Keratinocyte (primary cell): ENCODE data around the gene THBS1. TPM values are rescaled to one million over a fixed set of nuclear protein-coding genes. Genes with fewer than 3 reads are reported as not detected.

ENCODE experiments used
- DNase-seq: peaks from one replicate; pipeline ENCODE4 v3.0.0-alpha.2; 2011; ENCODE audit warnings: low read depth, missing footprints, low spot score
- FAIRE-seq: peaks from 2 replicates; lab custom pipeline; 2011; peaks lifted over from hg19 to GRCh38; lab: Jason Lieb, UNC
- H2AFZ ChIP-seq: 2 replicates; pipeline ENCODE4 v1.6.0; 2012; ENCODE audit warnings: low read length, control low read depth, inconsistent platforms; ENCODE audit not compliant: control insufficient read depth
- H3K27ac ChIP-seq: 2 replicates; pipeline ENCODE4 v1.5.1; 2011; ENCODE audit warnings: low read length; ENCODE audit not compliant: control insufficient read depth, insufficient read depth
- H3K27me3 ChIP-seq: 3 replicates; pipeline ENCODE4 v1.6.0; 2011; ENCODE audit warnings: low read length; ENCODE audit not compliant: control insufficient read depth, insufficient read depth; ENCODE audit errors: extremely low read depth
- H3K36me3 ChIP-seq, 2 experiments: 2 replicates in 1 of 2; 3 replicates in 1 of 2; pipeline ENCODE4 v1.5.1; 2011; ENCODE audit warnings: low read length in 2 of 2, mild to moderate bottlenecking in 1 of 2; ENCODE audit not compliant: control insufficient read depth in 2 of 2, insufficient read depth in 2 of 2; ENCODE audit errors: extremely low read depth in 1 of 2
- H3K4me1 ChIP-seq: 3 replicates; pipeline ENCODE4 v1.5.1; 2011; ENCODE audit warnings: low read length; ENCODE audit not compliant: control insufficient read depth, insufficient read depth; ENCODE audit errors: extremely low read depth
- H3K4me2 ChIP-seq: 3 replicates; pipeline ENCODE4 v1.6.0; 2011; ENCODE audit warnings: low read depth, low read length; ENCODE audit not compliant: control insufficient read depth, insufficient read depth; ENCODE audit errors: extremely low read depth
- H3K4me3 ChIP-seq, 3 experiments: fragments of 200-600 bp in 1 of 3; sonication (generic) in 1 of 3; 2 replicates in 2 of 3; 3 replicates in 1 of 3; pipeline ENCODE4 v1.5.1; 2011 to 2016; ENCODE audit warnings: low read length in 3 of 3, mild to moderate bottlenecking in 3 of 3, control low read depth in 2 of 3, inconsistent platforms in 1 of 3, low read depth in 1 of 3, mixed read lengths in 1 of 3, mixed run types in 1 of 3, moderate library complexity in 1 of 3; ENCODE audit not compliant: control insufficient read depth in 2 of 3, insufficient read depth in 2 of 3; ENCODE audit errors: extremely low read depth in 1 of 3
- H3K79me2 ChIP-seq: 2 replicates; pipeline ENCODE4 v1.6.0; 2012; ENCODE audit warnings: low read length; ENCODE audit not compliant: control insufficient read depth, insufficient read depth
- H3K9ac ChIP-seq: 3 replicates; pipeline ENCODE4 v1.6.0; 2011; ENCODE audit warnings: low read length; ENCODE audit not compliant: control insufficient read depth, insufficient read depth; ENCODE audit errors: extremely low read depth
- H3K9me1 ChIP-seq: 3 replicates; pipeline ENCODE4 v1.6.0; 2011; ENCODE audit warnings: low read length; ENCODE audit not compliant: control insufficient read depth, insufficient read depth; ENCODE audit errors: extremely low read depth
- H3K9me3 ChIP-seq: 2 replicates; pipeline ENCODE4 v1.5.1; 2012; ENCODE audit warnings: low read depth, low read length; ENCODE audit not compliant: control insufficient read depth
- H4K20me1 ChIP-seq: 3 replicates; pipeline ENCODE4 v1.6.0; 2011; ENCODE audit warnings: low read length; ENCODE audit not compliant: control insufficient read depth, insufficient read depth; ENCODE audit errors: extremely low read depth
- CTCF ChIP-seq, 3 experiments: IDR thresholded peaks in 1 of 3; conservative IDR thresholded peaks in 1 of 3; optimal IDR thresholded peaks in 1 of 3; 2 replicates in 2 of 3; 3 replicates in 1 of 3; pipeline versions ENCODE3 to v1.5.1; 2011; ENCODE audit warnings: low read length in 3 of 3, mild to moderate bottlenecking in 3 of 3, moderate library complexity in 2 of 3, control low read depth in 1 of 3, inconsistent platforms in 1 of 3; ENCODE audit not compliant: insufficient read depth in 2 of 3; ENCODE audit errors: extremely low read depth in 1 of 3
- EZH2 ChIP-seq: IDR thresholded peaks from one replicate; pipeline ENCODE4 v1.6.1; 2012; ENCODE audit warnings: inconsistent platforms, mild to moderate bottlenecking, low read length, moderate library complexity
- dilution Hi-C: fragments of 300-500 bp; cut with MboI; formaldehyde crosslinking; loops from one replicate; pipeline ENCODE4 v1.7.0; 2020; ENCODE audit warnings: low sequenced_read_pairs; ENCODE audit not compliant: extremely low pct_ligation_motif_present
- polyA plus RNA-seq, 5 experiments: library from polyadenylated mRNA; depleted of rRNA in 3 of 5; stranded (reverse) in 3 of 5; stranded (forward) in 1 of 5; unstranded in 1 of 5; fragments of >200 nt; gene quantifications; 1 replicate in 1 of 5; 2 replicates in 3 of 5; 3 replicates in 1 of 5; pipeline versions ENCODE4 v1.2.1 to v1.2.3, GENCODE V29; 2011 to 2012; ENCODE audit warnings: missing spikeins in 2 of 5, low read depth in 1 of 5, low replicate concordance in 1 of 5

THBS1 gene
- polyA plus RNA-seq, 1 donor (not counting 4 experiments of a cell fraction or from before 2014, with no cell fraction given): 789 TPM

GRCh38 chr15:39598186-39598850, 17.4 kb downstream of the THBS1 start:
- TF ChIP-seq CTCF (optimal IDR thresholded peaks at IDR 0.05 in 1 of 3, IDR thresholded peaks at IDR 0.05 in 1 of 3, conservative IDR thresholded peaks at IDR 0.05 in 1 of 3; ENCODE audit: extremely low read depth in 1 of 3, insufficient read depth in 2 of 3, low read length in 3 of 3) (no peak), EZH2 (no peak)
- no peak overlapping the region for H3K4me2 ChIP-seq
- no peaks in the 10 kb centered on the region for H3K4me1 ChIP-seq
- no peaks in the 10 kb centered on the region for H3K27me3 ChIP-seq
- peaks cover 21% of the 10 kb centered on the region for H4K20me1 ChIP-seq
- H3K27ac ChIP-seq: no peak overlapping the region
- DNase-seq (peak; percentile 26), FAIRE-seq (no peak)
- H3K9me1 ChIP-seq: no peaks in the 10 kb centered on the region
- peaks cover 8 to 19% of the 10 kb centered on the region in 2 experiments for H3K36me3 ChIP-seq
- dilution Hi-C loops: no loop called here
- H3K9ac ChIP-seq: no peak overlapping the region
- no peak overlapping the region for H3K4me3 ChIP-seq
- no peak overlapping the region for H2AFZ ChIP-seq
- H3K9me3 ChIP-seq: no peaks in the 10 kb centered on the region
- no peaks in the 10 kb centered on the region for H3K79me2 ChIP-seq

GRCh38 chr15:39598958-39599845, 18.3 kb downstream of the THBS1 start:
- Histone ChIP-seq H3K9me3 (no peaks in the 10 kb centered on the region), H3K79me2 (no peaks in the 10 kb centered on the region), H3K4me2 (no peak overlapping the region), H3K27ac (no peak overlapping the region), H3K4me3 (no peak overlapping the region), H3K9ac (no peak overlapping the region), H2AFZ (no peak overlapping the region), H3K36me3 (peaks cover 4 to 11% of the 10 kb centered on the region in 2 experiments), H4K20me1 (peaks cover 12% of the 10 kb centered on the region), H3K4me1 (no peaks in the 10 kb centered on the region), H3K27me3 (no peaks in the 10 kb centered on the region), H3K9me1 (no peaks in the 10 kb centered on the region)
- TF ChIP-seq EZH2 (no peak), CTCF (optimal IDR thresholded peaks at IDR 0.05 in 1 of 3, IDR thresholded peaks at IDR 0.05 in 1 of 3, conservative IDR thresholded peaks at IDR 0.05 in 1 of 3; ENCODE audit: extremely low read depth in 1 of 3, insufficient read depth in 2 of 3, low read length in 3 of 3) (no peak)
- DNase-seq (no peak), FAIRE-seq (no peak)
- dilution Hi-C loops: no loop called here
